H9 (cell line): Measurements from ENCODE around the gene CCR7. TPM values are rescaled to one million over a fixed set of nuclear protein-coding genes. Genes with fewer than 3 reads are reported as not detected.

Experiments used
- DNase-seq: peaks from one replicate; pipeline ENCODE4 v3.0.0-alpha.2; 2017
- H2AFZ ChIP-seq: one replicate; pipeline ENCODE4 v1.6.1; 2013; ENCODE audit warnings: mild to moderate bottlenecking, low read length, control low read depth, moderate library complexity
- H2AK5ac ChIP-seq: 2 replicates; pipeline ENCODE4 v1.6.1; 2013; ENCODE audit warnings: low read length, control low read depth, mixed read lengths; ENCODE audit not compliant: insufficient read length
- H2BK120ac ChIP-seq: one replicate; pipeline ENCODE4 v1.6.1; 2013; ENCODE audit warnings: low read depth, mild to moderate bottlenecking, low read length, control low read depth, inconsistent platforms; ENCODE audit not compliant: poor library complexity, severe bottlenecking
- H2BK12ac ChIP-seq: 2 replicates; pipeline ENCODE4 v1.6.1; 2013; ENCODE audit warnings: low read length, control low read depth, mixed read lengths, low read depth; ENCODE audit not compliant: insufficient read length
- H2BK15ac ChIP-seq: 2 replicates; pipeline ENCODE4 v1.6.1; 2013; ENCODE audit warnings: low read depth, low read length, control low read depth
- H2BK20ac ChIP-seq: one replicate; pipeline ENCODE4 v1.6.1; 2013; ENCODE audit warnings: low read depth, mild to moderate bottlenecking, low read length, control low read depth, inconsistent platforms; ENCODE audit not compliant: poor library complexity, severe bottlenecking
- H2BK5ac ChIP-seq: 2 replicates; pipeline ENCODE4 v1.6.1; 2013; ENCODE audit warnings: low read length, control low read depth, mixed read lengths; ENCODE audit not compliant: insufficient read length
- H3K14ac ChIP-seq: 2 replicates; pipeline ENCODE4 v1.6.1; 2013; ENCODE audit warnings: low read length, control low read depth; ENCODE audit not compliant: insufficient read depth
- H3K18ac ChIP-seq: 2 replicates; pipeline ENCODE4 v1.6.1; 2013; ENCODE audit warnings: low read depth, mild to moderate bottlenecking, mixed read lengths, low read length, control low read depth; ENCODE audit not compliant: insufficient read length
- H3K23ac ChIP-seq: 2 replicates; pipeline ENCODE4 v1.6.1; 2013; ENCODE audit warnings: low read length, control low read depth, mixed read lengths, low read depth; ENCODE audit not compliant: insufficient read length
- H3K23me2 ChIP-seq: 2 replicates; pipeline ENCODE4 v1.6.1; 2013; ENCODE audit warnings: low read depth, mild to moderate bottlenecking, mixed read lengths, low read length, control low read depth; ENCODE audit not compliant: insufficient read length, poor library complexity, severe bottlenecking
- H3K27ac ChIP-seq: 2 replicates; pipeline ENCODE4 v1.5.1; 2013; ENCODE audit warnings: low read length, control low read depth, mixed read lengths, low read depth; ENCODE audit not compliant: insufficient read length
- H3K27me3 ChIP-seq: 2 replicates; pipeline ENCODE4 v1.6.1; 2013; ENCODE audit warnings: low read length, control low read depth, inconsistent platforms; ENCODE audit not compliant: insufficient read depth
- H3K4ac ChIP-seq: 2 replicates; pipeline ENCODE4 v1.6.1; 2013; ENCODE audit warnings: low read depth, mild to moderate bottlenecking, control low read depth, inconsistent platforms, low read length, moderate library complexity
- H3K4me1 ChIP-seq: 2 replicates; pipeline ENCODE4 v1.6.1; 2013; ENCODE audit warnings: low read length, control low read depth, inconsistent platforms; ENCODE audit not compliant: insufficient read depth
- H3K4me2 ChIP-seq: 2 replicates; pipeline ENCODE4 v1.6.1; 2013; ENCODE audit warnings: low read length, control low read depth, mixed read lengths; ENCODE audit not compliant: insufficient read length, insufficient read depth
- H3K56ac ChIP-seq: 2 replicates; pipeline ENCODE4 v1.6.1; 2013; ENCODE audit warnings: low read depth, mild to moderate bottlenecking, mixed read lengths, low read length, control low read depth; ENCODE audit not compliant: insufficient read length
- H3K79me1 ChIP-seq: 2 replicates; pipeline ENCODE4 v1.6.1; 2013; ENCODE audit warnings: low read depth, mild to moderate bottlenecking, moderate library complexity, low read length, control low read depth, inconsistent platforms; ENCODE audit not compliant: insufficient read depth, poor library complexity, severe bottlenecking
- H3K79me2 ChIP-seq: 2 replicates; pipeline ENCODE4 v1.6.1; 2013; ENCODE audit warnings: low read length, control low read depth, inconsistent platforms; ENCODE audit not compliant: insufficient read depth
- H3K9ac ChIP-seq: 2 replicates; pipeline ENCODE4 v1.6.1; 2013; ENCODE audit warnings: low read length, control low read depth, mixed read lengths; ENCODE audit not compliant: insufficient read length; ENCODE audit errors: extremely low read depth
- H3K9me3 ChIP-seq: one replicate; pipeline ENCODE4 v1.6.1; 2013; ENCODE audit warnings: low read depth, low read length, inconsistent platforms; ENCODE audit not compliant: control insufficient read depth
- H3T11ph ChIP-seq: one replicate; pipeline ENCODE4 v1.6.1; 2013; ENCODE audit warnings: mild to moderate bottlenecking, low read length, control low read depth, inconsistent platforms
- H4K20me1 ChIP-seq: one replicate; pipeline ENCODE4 v1.6.1; 2013; ENCODE audit not compliant: control insufficient read depth, insufficient read length, insufficient read depth
- H4K5ac ChIP-seq: 2 replicates; pipeline ENCODE4 v1.6.1; 2013; ENCODE audit warnings: low read depth, mild to moderate bottlenecking, mixed read lengths, low read length, control low read depth; ENCODE audit not compliant: insufficient read length
- H4K8ac ChIP-seq: replicated peaks from 2 replicates; pipeline ENCODE4 v1.6.1; 2013; ENCODE audit warnings: low read length, control low read depth, mixed read lengths, low read depth; ENCODE audit not compliant: insufficient read length
- H4K91ac ChIP-seq: 2 replicates; pipeline ENCODE4 v1.6.1; 2013; ENCODE audit warnings: low read depth, mild to moderate bottlenecking, moderate library complexity, mixed read lengths, low read length, control low read depth; ENCODE audit not compliant: insufficient read length
- H3K27ac Mint-ChIP-seq, 3 experiments: 2 replicates in 2 of 3; 3 replicates in 1 of 3; pipeline ENCODE4 v1.8.0; 2020 to 2021; ENCODE audit warnings: mixed read lengths in 3 of 3, mild to moderate bottlenecking in 1 of 3, moderate library complexity in 1 of 3
- H3K27me3 Mint-ChIP-seq: 2 replicates; pipeline ENCODE4 v1.8.0; 2021; ENCODE audit warnings: low read depth, mild to moderate bottlenecking, moderate library complexity, mixed read lengths
- H3K36me3 Mint-ChIP-seq, 3 experiments: 2 replicates in 2 of 3; 3 replicates in 1 of 3; pipeline ENCODE4 v1.8.0; 2020 to 2021; ENCODE audit warnings: low read depth in 3 of 3, mixed read lengths in 3 of 3; ENCODE audit not compliant: insufficient read depth in 1 of 3
- H3K4me1 Mint-ChIP-seq, 2 experiments: 2 replicates each; pipeline ENCODE4 v1.8.0; 2020; ENCODE audit warnings: mixed read lengths in 2 of 2
- H3K4me3 Mint-ChIP-seq, 2 experiments: 2 replicates in 1 of 2; 3 replicates in 1 of 2; pipeline ENCODE4 v1.8.0; 2020 to 2021; ENCODE audit warnings: mild to moderate bottlenecking in 2 of 2, mixed read lengths in 2 of 2, moderate library complexity in 1 of 2
- H3K9me3 Mint-ChIP-seq, 2 experiments: 2 replicates in 1 of 2; 3 replicates in 1 of 2; pipeline ENCODE4 v1.8.0; 2020; ENCODE audit warnings: mild to moderate bottlenecking in 2 of 2, mixed read lengths in 2 of 2, moderate library complexity in 1 of 2
- CTCF ChIP-seq: fragments of 200-600 bp; sonication (generic); conservative IDR thresholded peaks from 3 replicates; pipeline ENCODE4 v1.8.0; 2021; ENCODE audit warnings: antibody characterized with exemption, mild to moderate bottlenecking
- WGBS: extraction: QIAGEN DNeasy Blood & Tissue Kit; methylation state at CpG from one replicate; pipeline ENCODE4 v1.1.7; 2013; ENCODE audit warnings: missing lambda C conversion rate, low lambda C conversion rate, mixed read lengths; ENCODE audit not compliant: insufficient read length; ENCODE audit errors: extremely low coverage; 5-methylcytosine and 5-hydroxymethylcytosine counted together
- total RNA-seq: library from RNA; stranded (reverse); gene quantifications from 2 replicates; pipeline ENCODE4 v1.2.1, GENCODE V29; 2021

Gene CCR7
- total RNA-seq, 1 experiment from 2014 or later: 0.31 TPM

- no CpG with 5 or more reads among the region's 27 CpGs for WGBS
- no peak overlapping the region for H3K27ac Mint-ChIP-seq
Observed at GRCh38 chr17:40554646-40555295, 10.5 kb downstream of the CCR7 start.

More at GRCh38 chr17:40554646-40555295, 10.5 kb downstream of the CCR7 start:
- no peaks in the 10 kb centered on the region for H3K79me1 ChIP-seq
- no peak overlapping the region for H4K8ac ChIP-seq
- no peaks in the 10 kb centered on the region for H3K4me1 ChIP-seq
- peaks cover 16 to 22% of the 10 kb centered on the region in 2 experiments for H3K4me1 Mint-ChIP-seq
- no peak overlapping the region for H3K23ac ChIP-seq
- no peaks in the 10 kb centered on the region for H3K9me3 ChIP-seq
- H3K4me3 Mint-ChIP-seq: no peak overlapping the region
- H2AK5ac ChIP-seq: no peak overlapping the region
- no peaks in the 10 kb centered on the region for H3K27me3 ChIP-seq
- H2BK120ac ChIP-seq: no peak overlapping the region
- H3K27ac ChIP-seq: no peak overlapping the region
- H3K56ac ChIP-seq: no peak overlapping the region
- H3K9ac ChIP-seq: no peak overlapping the region
- H3T11ph ChIP-seq: no peak overlapping the region
- no peak overlapping the region for H3K18ac ChIP-seq
- 0 out of 5 replicates have a peak, but pooled peaks cover 0 to 2% of the 10 kb centered on the region in 2 experiments for H3K9me3 Mint-ChIP-seq
- H3K36me3 Mint-ChIP-seq: no peaks in the 10 kb centered on the region; a peak in 1 of 7 replicates
- H4K20me1 ChIP-seq: no peaks in the 10 kb centered on the region
- no peak overlapping the region for H2BK12ac ChIP-seq
- peak; percentile 36 for DNase-seq
- H3K27me3 Mint-ChIP-seq: peaks cover 11% of the 10 kb centered on the region
- H3K79me2 ChIP-seq: no peaks in the 10 kb centered on the region
- H3K23me2 ChIP-seq: no peaks in the 10 kb centered on the region
- H4K91ac ChIP-seq: no peak overlapping the region
- H3K14ac ChIP-seq: no peak overlapping the region; the same call in 1 of the 2 replicates
- H3K4ac ChIP-seq: no peak overlapping the region
- H2BK5ac ChIP-seq: no peak overlapping the region
- no peak overlapping the region for H2AFZ ChIP-seq
- no peak overlapping the region for H2BK15ac ChIP-seq
- TF ChIP-seq CTCF: no peak
- no peak overlapping the region for H2BK20ac ChIP-seq
- H3K4me2 ChIP-seq: no peak overlapping the region
- H4K5ac ChIP-seq: no peak overlapping the region
